ENCODE data around the gene AKT1. TPM values are rescaled to one million over a fixed set of nuclear protein-coding genes. Genes with fewer than 3 reads are reported as not detected.

AKT1 gene
- total RNA-seq, 1 donor from 2014 or later: 261 TPM

GRCh38 chr14:104772707-104773504 is 22.6 kb downstream of the AKT1 start:
- no peak for DNase-seq (ENCODE audit: low read depth)

DNA sequence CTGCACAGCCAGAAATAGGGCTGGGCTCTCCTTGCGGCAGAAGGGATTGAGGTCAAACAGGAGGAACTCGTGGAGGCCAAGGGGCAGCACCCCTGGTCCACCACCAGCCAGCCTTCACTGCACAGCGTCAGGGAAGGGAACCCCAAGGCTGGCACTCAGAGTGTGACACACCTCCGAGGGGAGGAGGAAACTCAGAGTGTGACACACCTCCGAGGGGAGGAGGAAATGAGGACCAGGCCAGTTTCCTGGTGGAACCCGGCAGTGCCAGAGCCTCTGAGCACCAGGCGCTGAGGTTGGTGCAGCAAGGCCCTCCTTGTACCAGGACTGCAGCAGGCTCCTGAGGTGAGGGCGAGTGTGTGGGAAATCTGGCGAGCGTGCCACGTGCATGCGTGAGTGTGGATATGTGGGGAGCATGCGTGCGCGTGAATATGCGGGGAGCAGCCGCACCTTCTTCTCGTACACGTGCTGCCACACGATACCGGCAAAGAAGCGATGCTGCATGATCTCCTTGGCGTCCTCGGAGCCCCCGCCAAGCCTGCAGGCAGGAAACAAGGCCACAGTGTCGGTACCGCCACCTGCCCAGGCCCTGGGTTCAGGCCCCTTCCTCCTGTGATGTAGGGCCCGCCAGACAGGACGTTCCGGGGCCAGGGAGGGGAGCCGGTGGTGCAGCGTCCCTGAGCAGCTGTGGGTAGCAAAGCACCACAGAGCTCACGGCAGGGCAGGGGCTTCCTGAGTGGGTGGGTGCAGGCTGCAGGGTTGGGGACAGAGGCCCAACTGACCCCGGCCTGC is 23.4 kb downstream of the AKT1 start:
- DNase-seq (ENCODE audit: low read depth): no peak

DNA sequence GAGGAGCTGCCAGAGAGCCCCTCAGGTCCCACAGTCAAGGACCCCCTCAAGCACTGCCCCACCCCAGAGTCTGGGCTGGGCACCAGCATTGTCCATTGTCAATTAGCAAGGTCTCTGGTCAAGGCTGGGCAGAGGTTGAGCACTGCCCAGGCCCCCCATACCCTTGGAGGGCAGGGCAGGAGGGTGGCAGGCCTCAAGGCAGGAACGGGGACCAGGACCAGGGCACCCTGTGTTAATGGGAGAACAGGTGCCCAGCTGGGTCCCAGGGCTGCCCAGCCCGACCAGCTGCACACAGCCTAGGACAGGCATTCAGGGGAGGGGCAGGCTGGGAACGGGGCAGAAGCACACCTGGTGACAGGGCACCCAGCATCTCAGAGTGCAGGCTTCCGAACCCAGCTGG is 24.2 kb downstream of the AKT1 start:
- DNase-seq (ENCODE audit: low read depth): no peak

DNA sequence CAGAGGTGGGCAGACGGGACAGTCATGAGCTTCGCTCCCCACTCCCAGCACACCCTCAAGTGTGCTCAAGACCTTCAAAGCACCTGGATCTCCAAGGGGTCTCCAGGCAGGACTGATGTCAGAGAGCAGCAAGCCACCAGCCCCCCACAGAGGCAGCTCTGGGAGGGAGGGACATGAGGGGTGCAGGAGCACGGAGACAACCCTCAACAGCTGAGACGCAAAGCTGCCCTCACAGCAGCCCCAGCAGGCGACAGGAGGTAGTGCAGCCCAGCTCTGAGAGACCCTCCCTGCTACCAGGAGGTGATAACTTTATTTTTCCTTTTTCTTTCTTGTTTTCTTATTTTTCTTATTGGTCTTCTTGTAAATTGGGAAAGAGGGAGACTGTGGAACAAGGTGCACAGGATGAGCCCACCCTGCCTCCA is 24.7 kb downstream of the AKT1 start:
- no peak for DNase-seq (ENCODE audit: low read depth)

GRCh38 chr14:104770072-104770579 is 25.4 kb downstream of the AKT1 start:
- no peak for DNase-seq (ENCODE audit: low read depth)

GRCh38 chr14:104769324-104770071 is 26.1 kb downstream of the AKT1 start:
- no peak for DNase-seq (ENCODE audit: low read depth)

DNA sequence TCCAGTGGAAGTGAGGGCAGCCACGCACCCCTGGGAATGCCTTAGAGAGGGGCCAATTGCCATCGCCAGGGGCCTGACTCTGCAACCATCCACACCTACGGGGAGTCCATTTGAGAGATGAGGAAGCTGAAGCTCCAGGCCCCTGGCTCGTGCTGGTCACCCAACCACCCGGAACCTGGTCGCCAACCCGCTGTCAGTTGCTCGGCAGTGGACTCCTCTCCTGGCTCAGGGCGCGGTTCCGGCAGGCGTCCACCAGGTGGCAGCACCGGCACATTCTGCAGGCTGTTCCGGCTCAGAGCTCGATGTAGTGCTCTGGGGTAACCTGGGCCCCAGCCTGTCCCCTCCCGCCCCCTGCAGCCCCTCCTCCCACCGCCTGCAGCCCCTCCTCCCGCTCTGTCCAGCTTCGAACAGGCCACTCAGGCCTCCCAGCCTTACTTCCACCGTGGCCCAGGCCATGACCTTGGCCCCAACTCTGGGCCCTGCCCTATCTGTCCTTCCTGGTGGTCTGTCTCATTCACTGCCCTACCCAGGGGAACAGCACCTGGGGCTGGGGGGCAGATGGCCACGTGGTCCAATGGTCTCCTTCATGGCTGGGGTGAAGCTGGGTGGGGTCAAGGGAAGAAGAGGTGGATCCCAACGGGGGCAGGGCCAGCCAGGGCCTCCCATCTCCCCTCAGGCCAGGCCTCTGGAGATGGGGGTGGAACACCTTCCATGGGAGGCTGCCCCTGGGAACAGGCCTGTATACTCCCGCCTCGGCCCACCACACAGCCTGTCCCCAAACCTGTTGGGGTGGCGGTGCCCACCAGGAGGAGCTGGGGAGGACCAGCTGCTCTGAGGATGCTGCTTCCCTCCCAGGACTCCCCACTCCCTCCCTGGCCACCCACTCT is 26.9 kb downstream of the AKT1 start:
- peak; percentile 46 for DNase-seq (ENCODE audit: low read depth)

DNA sequence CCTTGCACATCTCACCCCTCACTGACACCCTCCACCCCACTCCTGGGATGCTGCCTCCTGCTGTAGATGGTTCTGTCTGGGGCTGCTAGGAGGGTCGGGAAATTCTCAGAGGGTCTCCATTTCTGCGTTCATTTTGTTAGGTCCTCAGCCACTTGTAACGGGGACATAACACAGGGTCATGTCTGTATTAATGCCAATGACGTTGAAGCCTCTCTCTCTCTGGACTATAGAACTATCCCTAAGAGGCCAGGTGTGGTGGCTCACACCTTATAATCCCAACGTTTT is 28.0 kb downstream of the AKT1 start:
- DNase-seq (ENCODE audit: low read depth): no peak

DNA sequence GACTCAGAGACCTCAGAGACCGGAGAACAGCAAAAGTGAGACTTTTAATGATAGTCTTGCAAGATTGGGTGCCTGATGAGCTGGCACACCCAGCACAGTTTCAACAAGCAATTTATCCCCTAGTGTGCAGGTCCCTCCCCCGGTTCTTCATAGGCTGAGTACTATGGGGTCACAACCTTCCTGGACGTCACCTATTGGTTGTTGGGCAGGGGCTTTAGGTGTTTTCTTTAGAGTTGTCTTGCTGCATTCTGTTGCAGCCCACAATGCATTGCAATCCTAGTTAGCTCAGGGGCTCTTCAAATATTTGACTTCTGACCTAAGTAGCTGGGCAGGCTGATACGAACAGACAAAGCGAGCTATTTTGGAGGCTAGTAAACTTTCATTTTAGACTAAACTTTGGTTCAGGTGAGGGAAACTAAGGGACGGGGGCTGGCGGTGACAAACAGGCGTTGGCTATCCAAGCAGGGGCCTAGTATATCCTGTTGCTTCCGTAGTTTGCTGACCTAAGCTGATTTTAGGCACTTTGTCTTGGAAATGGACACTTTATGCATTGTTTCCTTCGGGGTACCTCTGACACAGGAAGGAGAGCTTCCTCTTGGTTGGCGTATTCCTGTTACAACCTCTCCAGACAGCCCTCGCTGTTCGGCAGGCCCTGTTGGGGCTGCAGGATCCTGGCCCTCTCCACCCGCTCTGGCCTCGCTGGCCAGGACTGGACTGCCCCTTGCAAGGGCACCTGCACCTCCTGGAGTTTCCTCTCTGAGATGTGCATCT is 28.5 kb downstream of the AKT1 start:
- DNase-seq (ENCODE audit: low read depth): no peak

DNA sequence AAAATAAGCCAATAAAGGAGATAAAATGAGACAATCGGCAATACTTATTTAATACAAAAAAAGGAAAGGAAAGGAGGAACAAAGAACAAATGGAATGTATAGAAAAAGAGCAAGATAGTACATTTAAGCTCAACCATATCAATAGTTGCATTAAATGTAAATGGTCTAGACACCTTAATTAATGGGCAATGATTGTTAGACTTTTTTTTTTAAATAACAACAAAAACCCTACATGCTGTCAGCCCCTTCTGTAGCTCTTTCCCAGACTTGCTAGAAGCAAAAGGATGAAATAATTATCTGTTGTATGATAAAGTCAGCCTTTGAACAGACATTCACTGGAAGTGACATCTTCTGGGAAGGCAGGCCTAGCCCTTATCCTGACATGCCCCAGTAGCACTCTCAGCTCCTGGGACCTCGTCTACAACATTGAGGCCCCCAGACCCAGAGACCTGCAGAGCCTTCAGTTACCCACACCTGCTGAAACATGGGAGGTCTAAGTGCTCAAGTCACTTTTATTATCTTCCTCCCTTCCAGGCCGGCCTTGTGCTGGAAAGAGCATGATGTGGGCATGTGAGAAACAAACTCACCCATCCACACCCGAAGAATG is 29.2 kb downstream of the AKT1 start:
- DNase-seq (ENCODE audit: low read depth): no peak

- DNase-seq (ENCODE audit: low read depth): no peak
Measured at GRCh38 chr14:104765517-104765916, 30.0 kb downstream of the AKT1 start.

- DNase-seq (ENCODE audit: low read depth): no peak
Measured at GRCh38 chr14:104758981-104759969, 36.3 kb downstream of the AKT1 start.

GRCh38 chr14:104757681-104758392 is 37.7 kb downstream of the AKT1 start:
- DNase-seq (ENCODE audit: low read depth): no peak

GRCh38 chr14:104757238-104757585 is 38.3 kb downstream of the AKT1 start:
- no peak for DNase-seq (ENCODE audit: low read depth)

GRCh38 chr14:104756477-104757237 is 38.9 kb downstream of the AKT1 start:
- no peak for DNase-seq (ENCODE audit: low read depth)

DNA sequence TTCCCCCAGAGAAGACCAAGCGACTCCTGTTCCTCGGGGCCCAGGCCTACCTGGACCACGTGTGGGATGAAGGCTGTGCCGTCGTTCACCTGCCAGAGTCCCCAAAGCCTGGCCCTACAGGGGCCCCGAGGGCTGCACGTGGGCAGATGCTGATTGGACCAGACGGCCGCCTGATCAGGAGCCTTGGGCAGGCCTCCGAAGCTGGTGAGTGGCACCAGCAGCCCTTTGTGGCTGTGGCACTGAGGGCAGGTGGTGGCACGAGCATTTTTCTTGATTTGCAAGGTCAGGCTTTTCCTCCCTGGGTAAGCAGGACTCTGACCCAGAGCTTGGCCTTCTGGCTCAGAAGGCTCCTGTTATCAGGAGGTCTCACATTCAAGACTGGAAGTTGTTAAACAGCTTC is 39.9 kb downstream of the AKT1 start:
- DNase-seq (ENCODE audit: low read depth): no peak

- no peak for DNase-seq (ENCODE audit: low read depth)
Measured at GRCh38 chr14:104754213-104754851, 41.2 kb downstream of the AKT1 start.
